Ectodermal cell (in vitro differentiated cells): ENCODE results near the gene INO80B.
"Not testable (repeated sequence)": the region's sequence is repeated elsewhere in the genome, so short reads cannot be mapped to it uniquely, and the experiment has no call there.

Source experiments
- H3K27ac ChIP-seq: 2 replicates; pipeline ENCODE4 v1.7.0; 2013; ENCODE audit warnings: mild to moderate bottlenecking, low read depth, low read length; ENCODE audit not compliant: insufficient read depth, poor library complexity, severe bottlenecking
- H3K27me3 ChIP-seq: 2 replicates; pipeline ENCODE4 v1.7.0; 2013; ENCODE audit warnings: mild to moderate bottlenecking, low read length; ENCODE audit not compliant: insufficient read depth, control insufficient read depth, poor library complexity, severe bottlenecking
- H3K36me3 ChIP-seq: one replicate; pipeline ENCODE4 v1.7.0; 2013; ENCODE audit warnings: low read length; ENCODE audit not compliant: control insufficient read depth, insufficient read depth
- H3K4me1 ChIP-seq: one replicate; pipeline ENCODE4 v1.7.0; 2013; ENCODE audit warnings: low read length; ENCODE audit not compliant: control insufficient read depth, insufficient read depth
- H3K4me3 ChIP-seq: 2 replicates; pipeline ENCODE4 v1.7.0; 2013; ENCODE audit warnings: low read depth, low read length, control low read depth; ENCODE audit not compliant: insufficient read depth
- H3K9me3 ChIP-seq: 2 replicates; pipeline ENCODE4 v1.7.0; 2013; ENCODE audit warnings: mild to moderate bottlenecking, low read length, moderate library complexity; ENCODE audit not compliant: control insufficient read depth
- WGBS, 2 experiments: methylation state at CpG; one replicate each; pipeline ENCODE4 v1.1.7; 2013; ENCODE audit warnings: missing lambda C conversion rate in 2 of 2; 5-methylcytosine and 5-hydroxymethylcytosine counted together

The INO80B gene

DNA sequence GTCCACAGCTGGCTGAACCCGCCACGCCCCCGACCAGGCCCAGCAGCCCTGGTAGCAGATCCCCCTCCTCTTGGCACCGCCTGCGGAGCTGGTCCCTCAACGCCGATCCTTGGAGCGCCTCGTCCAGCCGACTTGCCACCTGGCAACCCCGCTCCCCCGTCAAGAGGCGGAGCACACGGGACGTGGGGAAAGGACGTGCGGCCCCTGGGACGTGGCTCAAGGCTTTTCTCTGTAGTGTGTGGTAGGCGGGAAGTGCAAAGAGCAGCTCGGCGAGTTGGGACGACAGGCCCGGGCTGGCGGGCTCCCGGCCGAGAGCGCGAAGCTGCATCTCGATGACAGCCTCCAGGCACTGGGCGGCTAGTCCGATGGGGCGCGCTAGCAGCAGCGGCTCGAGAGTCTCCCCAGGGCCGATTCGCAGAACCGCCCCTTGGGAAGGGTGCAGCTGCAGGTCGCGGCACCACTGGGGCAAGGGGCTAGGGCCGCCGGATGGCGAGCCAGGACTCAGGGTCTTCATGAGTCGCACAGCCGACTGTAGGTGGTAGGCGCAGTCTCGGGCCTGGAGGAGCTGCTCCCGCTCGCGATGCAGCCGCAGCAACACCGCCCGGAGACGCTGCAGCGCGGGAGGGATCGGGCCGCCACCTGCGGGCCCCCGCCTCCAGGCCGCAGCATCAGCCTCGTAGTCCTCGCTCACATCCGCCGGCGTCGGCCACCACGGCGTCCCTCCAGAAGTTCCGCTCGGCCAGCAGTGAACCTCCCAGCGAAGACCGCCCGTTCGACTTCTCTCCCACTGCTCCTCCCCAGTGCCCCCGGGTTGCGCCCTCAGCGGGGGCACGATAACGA lies 27.3 kb downstream of the INO80B start:
- H3K36me3 ChIP-seq = no peaks in the 10 kb centered on the region
- WGBS, 2 experiments = 1 to 2% methylated on average over 80 of the region's 80 CpGs
- peak overlapping the region; percentile 98 for H3K4me3 ChIP-seq
- peaks cover 12% of the 10 kb centered on the region for H3K4me1 ChIP-seq
- peak overlapping the region; percentile 1 for H3K27ac ChIP-seq
- H3K9me3 ChIP-seq = no peaks in the 10 kb centered on the region
- no peaks in the 10 kb centered on the region for H3K27me3 ChIP-seq

DNA sequence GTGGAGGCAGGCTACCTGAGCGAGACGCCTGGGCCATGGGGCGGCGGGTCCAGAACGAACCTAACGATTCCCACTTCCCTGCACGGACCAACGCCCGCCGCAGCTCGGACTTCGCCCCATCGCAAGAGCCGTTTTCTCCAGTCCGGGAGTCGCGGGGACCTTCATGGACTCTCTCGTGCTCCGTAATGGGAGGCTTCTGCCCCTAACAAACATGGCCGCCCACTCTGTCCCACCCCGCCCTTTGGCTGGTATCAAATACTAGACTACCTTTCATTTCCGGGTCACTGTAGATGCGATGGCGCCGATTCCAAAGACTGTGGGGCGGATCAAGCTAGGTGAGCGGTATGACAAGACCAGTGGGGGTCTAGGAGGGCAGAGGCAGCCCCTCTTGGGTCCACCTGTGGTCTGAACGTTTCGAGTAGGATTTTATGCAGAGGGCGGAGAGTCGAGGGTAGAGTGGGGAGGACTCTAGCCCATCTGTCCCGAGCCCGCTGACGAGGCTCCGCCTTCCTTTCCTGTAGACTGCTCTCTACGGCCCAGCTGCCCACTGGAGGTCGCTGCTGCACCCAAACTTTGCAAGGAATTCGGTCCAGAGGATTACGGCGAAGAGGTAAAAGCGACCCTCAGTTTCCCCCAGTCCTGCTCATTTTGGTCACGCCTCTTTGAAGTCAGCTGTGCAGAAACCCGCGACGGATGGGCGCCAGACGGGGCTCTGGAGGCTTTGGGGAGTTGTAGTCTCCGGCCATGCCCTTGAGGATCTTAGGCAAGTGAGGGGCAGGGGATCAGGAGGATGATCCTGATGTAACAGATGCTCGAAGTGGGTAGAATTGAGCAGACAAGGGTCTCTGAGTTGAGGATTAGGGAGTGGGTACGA lies 28.2 kb downstream of the INO80B start, which contains the start of the genes CCDC142 and TTC31:
Gene CCDC142 (minus strand): TSS at position 198 of the 874 bp plus-strand sequence. CDS start 161 bp downstream, at position 37.
Gene TTC31 (plus strand): TSS at position 281 of the 874 bp plus-strand sequence. CDS start 15 bp downstream, at position 296.
- Histone ChIP-seq H3K27ac (peak within 1 kb of the TSS; percentile 70), H3K36me3 (no peaks in the 10 kb centered on the region), H3K4me1 (peaks cover 12% of the 10 kb centered on the region), H3K27me3 (no peaks in the 10 kb centered on the region), H3K9me3 (no peaks in the 10 kb centered on the region), H3K4me3 (peak within 1 kb of the TSS; percentile 98)
- WGBS, 2 experiments = 2 to 3% methylated on average over 50 of the region's 50 CpGs

DNA sequence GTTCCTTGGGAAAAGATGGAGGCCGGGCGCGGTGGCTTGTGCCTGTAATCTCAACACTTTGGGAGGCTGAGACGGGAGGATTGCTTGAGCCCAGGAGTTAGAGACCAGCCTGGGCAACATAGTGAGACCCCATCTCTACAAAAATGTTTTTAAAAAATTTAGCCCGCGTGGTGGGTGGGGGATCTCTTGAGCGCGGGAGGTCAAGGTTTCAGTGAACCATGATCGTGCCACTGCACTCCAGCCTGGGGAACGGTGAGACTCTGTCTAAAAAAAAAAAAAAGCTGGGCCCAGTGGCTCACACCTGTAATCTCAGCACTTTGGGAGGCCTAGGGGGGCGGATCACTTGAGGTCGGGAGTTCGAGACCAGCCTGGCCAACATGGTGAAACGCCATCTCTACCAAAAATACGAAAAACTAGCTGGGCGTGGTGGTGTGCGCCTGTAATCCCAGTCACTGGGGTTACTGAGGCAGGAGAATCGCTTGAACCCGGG lies 28.8 kb downstream of the INO80B start:
- Histone ChIP-seq H3K4me3 (peak overlapping the region; percentile 98), H3K4me1 (peaks cover 12% of the 10 kb centered on the region)
- H3K9me3 ChIP-seq, H3K27ac ChIP-seq, H3K36me3 ChIP-seq, H3K27me3 ChIP-seq: not testable (repeated sequence)
- WGBS, 2 experiments = 89% methylated on average over 19 of the region's 19 CpGs

DNA sequence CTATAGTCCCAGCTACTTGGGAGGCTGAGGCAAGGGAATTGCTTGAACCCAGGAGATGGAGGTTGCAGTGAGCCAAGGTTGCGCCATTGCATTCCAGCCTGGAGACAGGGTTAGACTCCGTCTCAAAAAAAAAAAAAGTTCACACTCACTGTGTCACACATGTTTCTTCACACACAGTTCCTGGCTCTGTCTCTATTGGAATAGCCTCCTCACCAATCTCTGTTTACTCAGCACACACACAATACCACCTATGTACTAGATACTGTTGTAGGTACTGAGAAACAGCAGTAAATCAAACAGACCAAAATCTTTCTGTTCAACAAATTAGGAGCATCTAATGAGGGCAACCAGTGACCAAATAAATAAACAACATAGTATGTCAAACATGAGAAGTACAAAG lies 31.3 kb downstream of the INO80B start:
- peaks cover 13% of the 10 kb centered on the region for H3K36me3 ChIP-seq
- H3K4me1 ChIP-seq = peaks cover 9% of the 10 kb centered on the region
- WGBS, 2 experiments = 98 to 100% methylated on average over 2 of the region's 2 CpGs
- no peaks in the 10 kb centered on the region for H3K27me3 ChIP-seq
- no peak overlapping the region for H3K27ac ChIP-seq
- no peak overlapping the region for H3K4me3 ChIP-seq
- no peaks in the 10 kb centered on the region for H3K9me3 ChIP-seq

DNA sequence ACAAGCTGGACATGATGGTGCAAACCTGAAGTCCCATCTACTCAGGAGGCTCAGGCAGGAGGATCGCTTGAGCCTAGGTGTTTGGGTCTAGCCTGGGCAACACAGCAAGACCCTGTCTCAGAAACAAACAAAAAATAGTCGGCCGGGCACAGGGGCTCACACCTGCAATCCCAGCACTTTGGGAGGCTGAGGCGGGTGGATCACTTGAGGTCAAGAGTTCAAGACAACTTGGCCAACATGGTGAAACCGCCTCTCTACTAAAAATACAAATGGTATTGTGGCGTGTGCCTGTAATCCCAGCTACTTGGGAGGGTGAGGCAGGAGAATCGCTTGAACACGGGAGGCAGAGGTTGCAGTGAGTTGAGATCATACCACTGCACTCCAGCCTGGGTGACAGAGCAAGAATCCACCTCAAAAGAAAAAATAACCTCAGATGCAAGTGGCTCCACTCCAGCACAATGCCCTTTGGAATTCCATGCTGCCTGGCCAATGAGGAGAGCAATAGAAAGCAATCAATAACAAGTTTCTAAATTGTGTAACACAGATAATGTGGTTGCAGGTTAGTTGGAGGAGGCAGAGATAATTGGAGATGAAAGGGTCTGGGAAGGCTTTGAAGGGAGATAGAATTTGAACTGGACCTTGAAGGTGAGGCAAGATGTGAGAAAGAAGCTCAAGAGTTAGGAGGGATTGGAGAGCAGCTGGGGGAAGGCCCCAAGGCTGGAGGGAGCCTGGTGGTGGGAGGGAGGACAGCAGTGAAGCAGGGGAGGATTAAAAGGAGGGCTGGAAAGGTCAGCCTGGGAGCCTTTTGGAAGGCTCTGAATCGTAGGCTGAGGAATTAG lies 34.0 kb downstream of the INO80B start:
- no peaks in the 10 kb centered on the region for H3K27me3 ChIP-seq
- 91 to 92% methylated on average over 9 of the region's 9 CpGs for WGBS, 2 experiments
- H3K4me3 ChIP-seq = no peak overlapping the region
- H3K36me3 ChIP-seq = peaks cover 21% of the 10 kb centered on the region
- H3K4me1 ChIP-seq = no peaks in the 10 kb centered on the region
- H3K9me3 ChIP-seq = no peaks in the 10 kb centered on the region
- no peak overlapping the region for H3K27ac ChIP-seq

DNA sequence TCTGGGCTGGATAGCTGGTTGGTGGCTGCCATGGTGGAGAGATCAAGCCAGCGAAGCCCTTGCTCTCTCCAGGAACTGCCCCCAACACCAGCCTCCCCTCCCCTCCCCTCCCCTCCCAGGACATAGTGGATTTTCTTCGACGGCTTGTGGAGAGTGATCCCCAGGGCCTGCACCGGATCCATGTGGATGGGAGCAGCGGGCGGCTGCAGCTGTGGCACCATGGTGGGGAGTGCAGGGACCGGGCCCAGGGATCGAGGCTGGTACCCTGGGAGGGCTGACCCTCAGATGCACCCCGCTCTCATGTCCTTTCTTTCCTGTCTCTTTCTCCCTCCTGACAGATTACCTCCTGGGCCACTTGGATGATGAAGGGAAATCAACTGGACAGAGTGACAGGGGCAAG lies 35.0 kb downstream of the INO80B start:
- H3K36me3 ChIP-seq = peaks cover 21% of the 10 kb centered on the region
- WGBS, 2 experiments = 86 to 95% methylated on average over 8 to 9 of the region's 9 CpGs
- H3K27ac ChIP-seq = no peak overlapping the region

DNA sequence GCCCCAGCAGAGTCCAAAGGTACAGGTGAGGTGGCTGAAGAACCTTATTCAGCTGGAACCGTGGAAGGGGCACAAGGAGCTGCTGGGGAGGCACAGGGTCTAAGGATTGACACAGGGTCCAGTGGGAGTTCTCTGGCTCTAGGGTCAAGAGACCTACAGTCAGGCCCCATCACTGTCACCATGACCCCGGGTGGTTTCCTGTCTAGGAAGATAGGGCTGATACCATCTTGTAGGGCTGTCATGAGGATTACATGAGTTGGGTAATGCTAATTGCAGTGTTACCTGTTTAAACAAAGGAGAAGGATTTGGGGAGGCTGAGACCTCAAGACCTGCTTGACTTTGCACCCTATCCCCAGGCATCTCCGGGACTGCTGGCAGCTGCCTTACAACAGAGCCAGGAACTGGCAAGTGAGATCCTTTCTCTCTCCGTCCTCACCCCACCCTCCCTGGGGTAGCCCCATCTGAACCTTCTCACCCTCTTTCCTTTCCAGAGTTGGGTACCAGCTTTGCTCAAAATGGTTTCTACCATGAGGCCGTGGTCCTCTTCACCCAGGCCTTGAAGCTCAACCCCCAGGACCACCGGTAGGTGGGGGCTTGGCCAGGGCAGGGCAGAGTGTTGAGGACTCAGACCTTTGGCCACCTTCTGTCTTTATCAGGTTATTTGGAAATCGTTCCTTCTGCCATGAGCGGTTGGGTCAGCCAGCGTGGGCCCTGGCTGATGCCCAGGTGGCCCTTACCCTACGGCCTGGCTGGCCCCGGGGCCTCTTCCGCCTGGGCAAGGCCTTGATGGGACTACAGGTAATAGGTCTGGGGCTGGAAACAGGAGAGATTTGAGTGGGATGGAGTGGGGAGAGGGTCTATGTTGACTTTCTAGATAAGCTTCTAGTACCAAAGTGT lies 37.0 kb downstream of the INO80B start:
- Histone ChIP-seq H3K4me3 (no peak overlapping the region), H3K4me1 (no peaks in the 10 kb centered on the region), H3K27ac (no peak overlapping the region), H3K36me3 (peaks cover 21% of the 10 kb centered on the region), H3K9me3 (no peaks in the 10 kb centered on the region), H3K27me3 (peaks cover 20% of the 10 kb centered on the region)
- 95 to 97% methylated on average over 12 of the region's 12 CpGs for WGBS, 2 experiments

More for the DNA sequence above, 35.0 kb downstream of the INO80B start:
- H3K27me3 ChIP-seq = no peaks in the 10 kb centered on the region
- no peaks in the 10 kb centered on the region for H3K9me3 ChIP-seq
- H3K4me1 ChIP-seq = no peaks in the 10 kb centered on the region
- H3K4me3 ChIP-seq = no peak overlapping the region

DNA sequence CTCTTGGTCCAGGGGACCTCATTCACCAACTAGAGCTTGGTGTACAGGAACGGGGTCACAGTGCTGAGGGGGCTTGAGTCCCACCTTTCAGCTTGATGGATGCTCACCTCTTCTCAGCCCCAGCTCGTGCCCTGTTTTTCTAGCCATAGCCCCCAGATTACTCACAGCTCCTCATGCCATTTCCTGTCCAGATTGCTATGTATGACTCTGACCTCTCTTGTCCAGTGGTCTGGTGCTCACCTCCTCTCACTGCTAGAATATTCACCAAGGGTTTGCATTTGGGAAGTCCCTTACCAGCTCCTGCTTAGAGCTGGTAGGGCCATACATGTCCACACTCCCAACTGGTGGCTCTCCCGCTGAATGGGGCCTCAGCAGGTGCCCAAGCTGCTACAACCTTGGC lies 38.7 kb downstream of the INO80B start:
- Histone ChIP-seq H3K4me1 (peaks cover 4% of the 10 kb centered on the region), H3K27me3 (peaks cover 36% of the 10 kb centered on the region), H3K4me3 (no peak overlapping the region), H3K27ac (no peak overlapping the region), H3K36me3 (peaks cover 21% of the 10 kb centered on the region), H3K9me3 (no peaks in the 10 kb centered on the region)
- WGBS, 2 experiments = 93 to 94% methylated on average over 3 of the region's 3 CpGs

DNA sequence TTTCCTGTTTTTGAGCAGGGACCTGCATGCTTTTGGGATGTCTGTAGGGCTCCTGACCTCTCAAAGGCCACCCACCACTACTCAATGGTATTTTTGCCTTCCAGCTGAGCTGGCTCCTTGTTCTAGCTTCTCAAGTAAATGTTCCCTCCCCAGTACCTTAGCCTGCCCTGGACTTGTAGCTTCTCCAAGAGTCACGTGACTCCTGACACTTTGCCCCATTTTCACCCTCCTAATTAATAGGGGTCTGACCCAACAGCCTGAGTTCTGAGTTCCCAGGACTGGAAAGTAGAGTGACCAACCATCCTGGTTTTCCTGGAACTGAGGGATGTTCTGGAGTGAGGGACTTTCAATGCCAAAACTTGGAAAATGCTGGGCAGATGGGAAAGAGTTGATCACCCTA lies 40.6 kb downstream of the INO80B start:
- Histone ChIP-seq H3K36me3 (peaks cover 14% of the 10 kb centered on the region), H3K27me3 (peaks cover 55% of the 10 kb centered on the region), H3K9me3 (no peaks in the 10 kb centered on the region), H3K4me1 (peaks cover 20% of the 10 kb centered on the region), H3K4me3 (no peak overlapping the region), H3K27ac (no peak overlapping the region)
- 86 to 100% methylated on average over 1 of the region's 1 CpG for WGBS, 2 experiments
